ENCODE results near the gene SNX14. TPM values are rescaled to one million over a fixed set of nuclear protein-coding genes. Genes with fewer than 3 reads are reported as not detected.

SNX14 gene
- total and polyA plus RNA-seq, 8 donors = 11.2 to 209 (median 61.5) TPM

DNA sequence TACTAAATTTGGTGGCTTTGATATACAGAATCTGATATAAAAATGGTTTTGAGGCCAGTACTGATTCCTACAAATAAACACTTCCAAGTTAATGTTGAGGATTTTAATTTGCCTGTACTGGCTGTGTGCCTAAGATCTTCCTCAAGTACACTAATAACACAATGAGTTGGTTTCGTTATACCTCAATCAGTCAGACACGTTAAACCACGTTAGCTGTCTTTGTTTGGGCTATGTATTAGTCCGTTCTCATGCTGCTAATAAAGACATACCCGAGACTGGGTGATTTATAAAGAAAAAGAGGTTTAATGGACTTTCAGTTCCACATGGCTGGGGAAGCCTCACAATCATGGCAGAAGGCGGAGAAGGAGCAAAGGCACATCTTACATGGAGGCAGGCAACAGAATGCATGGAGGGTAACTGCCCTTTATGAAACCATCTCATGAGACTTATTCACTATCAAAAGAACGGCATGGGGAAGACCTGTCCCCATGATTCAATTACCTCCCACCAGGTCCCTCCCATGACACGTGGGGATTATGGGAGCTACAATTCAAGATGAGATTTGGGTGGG lies 97.6 kb downstream of the SNX14 start:
- 79 to 91% (median 85%) methylated on average over 8 of the region's 8 CpGs for WGBS, 5 donors
- Histone ChIP-seq H3K9me3 (peaks cover 0 to 8% (median 4%) of the 10 kb centered on the region in 4 donors), H3K36me3 (peaks cover 0 to 8% (median 3%) of the 10 kb centered on the region in 4 donors), H3K27me3 (no peaks in the 10 kb centered on the region), H3K27ac (no peak overlapping the region), H3K4me1 (peaks cover 9 to 13% (median 10%) of the 10 kb centered on the region in 4 donors), H3K4me3 (no peak overlapping the region)
- no peak for DNase-seq
- intact Hi-C loops (cut with DNase I; ENCODE audit: low total_unique reads) = no loop called here
- TF ChIP-seq EP300 (IDR thresholded peaks at IDR 0.05) = no peak
- TF ChIP-seq, protein P1, sequence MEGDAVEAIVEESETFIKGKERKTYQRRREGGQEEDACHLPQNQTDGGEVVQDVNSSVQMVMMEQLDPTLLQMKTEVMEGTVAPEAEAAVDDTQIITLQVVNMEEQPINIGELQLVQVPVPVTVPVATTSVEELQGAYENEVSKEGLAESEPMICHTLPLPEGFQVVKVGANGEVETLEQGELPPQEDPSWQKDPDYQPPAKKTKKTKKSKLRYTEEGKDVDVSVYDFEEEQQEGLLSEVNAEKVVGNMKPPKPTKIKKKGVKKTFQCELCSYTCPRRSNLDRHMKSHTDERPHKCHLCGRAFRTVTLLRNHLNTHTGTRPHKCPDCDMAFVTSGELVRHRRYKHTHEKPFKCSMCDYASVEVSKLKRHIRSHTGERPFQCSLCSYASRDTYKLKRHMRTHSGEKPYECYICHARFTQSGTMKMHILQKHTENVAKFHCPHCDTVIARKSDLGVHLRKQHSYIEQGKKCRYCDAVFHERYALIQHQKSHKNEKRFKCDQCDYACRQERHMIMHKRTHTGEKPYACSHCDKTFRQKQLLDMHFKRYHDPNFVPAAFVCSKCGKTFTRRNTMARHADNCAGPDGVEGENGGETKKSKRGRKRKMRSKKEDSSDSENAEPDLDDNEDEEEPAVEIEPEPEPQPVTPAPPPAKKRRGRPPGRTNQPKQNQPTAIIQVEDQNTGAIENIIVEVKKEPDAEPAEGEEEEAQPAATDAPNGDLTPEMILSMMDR (IDR thresholded peaks at IDR 0.05) = no peak
- no peak for TF ChIP-seq POLR2A (IDR thresholded peaks at IDR 0.05)
- no peak for TF ChIP-seq POLR2AphosphoS5 (IDR thresholded peaks at IDR 0.05)

- Histone ChIP-seq H3K4me3 (no peak overlapping the region), H3K4me1 (peaks cover 9 to 13% (median 10%) of the 10 kb centered on the region in 4 donors), H3K9me3 (peaks cover 0 to 8% (median 4%) of the 10 kb centered on the region in 4 donors), H3K27ac (no peak overlapping the region), H3K36me3 (peaks cover 0 to 10% (median 3%) of the 10 kb centered on the region in 4 donors), H3K27me3 (no peaks in the 10 kb centered on the region)
- intact Hi-C loops (cut with DNase I; ENCODE audit: low total_unique reads) = no loop called here
- DNase-seq = peak in 1 of 2 donors; percentile 16
- 52 to 61% (median 57%) methylated on average over 5 of the region's 5 CpGs for WGBS, 5 donors
- no peak for TF ChIP-seq POLR2AphosphoS5 (IDR thresholded peaks at IDR 0.05)
- TF ChIP-seq POLR2A (IDR thresholded peaks at IDR 0.05) = no peak
- no peak for TF ChIP-seq EP300 (IDR thresholded peaks at IDR 0.05)
- TF ChIP-seq, protein P1 (IDR thresholded peaks at IDR 0.05) = no peak
Measured at GRCh38 chr6:85494547-85495536, 98.8 kb downstream of the SNX14 start.

DNA sequence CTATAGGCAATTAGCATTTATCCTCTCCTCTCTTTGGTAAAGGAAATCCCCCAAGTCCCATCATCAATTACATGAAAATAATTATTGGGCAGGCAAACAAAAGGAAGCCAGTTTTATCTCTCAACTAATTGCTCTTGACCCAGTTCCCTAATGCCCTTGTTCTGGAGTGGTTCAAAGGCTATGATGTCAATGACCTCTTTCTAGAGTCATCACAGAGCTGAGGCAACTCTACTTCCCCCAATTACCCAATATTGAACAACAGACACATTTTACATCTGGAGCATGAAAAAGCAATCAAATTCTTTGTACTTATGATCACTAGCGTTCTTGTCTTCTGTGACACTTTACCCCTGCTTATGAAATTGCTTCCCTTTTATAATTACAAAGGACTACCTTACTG lies 100.3 kb downstream of the SNX14 start:
- H3K27ac ChIP-seq = no peak overlapping the region
- H3K9me3 ChIP-seq = peaks cover 0 to 8% (median 4%) of the 10 kb centered on the region in 4 donors
- no peaks in the 10 kb centered on the region for H3K27me3 ChIP-seq
- no peak for DNase-seq
- peaks cover 0 to 12% (median 3%) of the 10 kb centered on the region in 4 donors for H3K36me3 ChIP-seq
- WGBS, 5 donors = 76 to 100% (median 91%) methylated on average over 1 of the region's 1 CpG
- H3K4me3 ChIP-seq = no peak overlapping the region
- TF ChIP-seq, protein P1 (IDR thresholded peaks at IDR 0.05) = no peak
- TF ChIP-seq EP300 (IDR thresholded peaks at IDR 0.05) (no peak), POLR2AphosphoS5 (IDR thresholded peaks at IDR 0.05) (no peak), POLR2A (IDR thresholded peaks at IDR 0.05) (no peak)
- intact Hi-C loops (cut with DNase I; ENCODE audit: low total_unique reads) = no loop called here
- no peaks in the 10 kb centered on the region for H3K4me1 ChIP-seq

- WGBS, 5 donors = 75 to 81% (median 79%) methylated on average over 6 of the region's 6 CpGs
- Histone ChIP-seq H3K27me3 (no peaks in the 10 kb centered on the region), H3K4me3 (no peak overlapping the region), H3K27ac (no peak overlapping the region), H3K4me1 (no peaks in the 10 kb centered on the region), H3K36me3 (peaks cover 0 to 28% (median 3%) of the 10 kb centered on the region in 4 donors), H3K9me3 (no peaks in the 10 kb centered on the region)
- intact Hi-C loops (cut with DNase I; ENCODE audit: low total_unique reads) = no loop called here
- TF ChIP-seq EP300 (IDR thresholded peaks at IDR 0.05) (no peak), POLR2A (IDR thresholded peaks at IDR 0.05) (no peak), POLR2AphosphoS5 (IDR thresholded peaks at IDR 0.05) (no peak)
- TF ChIP-seq, protein P1 (IDR thresholded peaks at IDR 0.05) = no peak
- DNase-seq = no peak
Measured at GRCh38 chr6:85490516-85491248, 103.0 kb downstream of the SNX14 start.

Data from stomach (tissue), 9 donors.